K562 (cell line): Measurements from ENCODE around the gene TENT4A. TPM values are rescaled to one million over a fixed set of nuclear protein-coding genes. Genes with fewer than 3 reads are reported as not detected.

Experiments used
- CAMTA2 ChIP-seq: fragments of 250-450 bp; sonication (Bioruptor Pico); conservative IDR thresholded peaks from 2 replicates; pipeline ENCODE4 v1.5.1; 2022
- DMBX1 ChIP-seq: fragments of 250-450 bp; sonication (Bioruptor Pico); IDR thresholded peaks from 2 replicates; pipeline ENCODE4 v1.8.0; 2022; ENCODE audit warnings: inconsistent platforms, mild to moderate bottlenecking, moderate library complexity, borderline replicate concordance
- ESRRA ChIP-seq: fragments of 450-650 bp; IDR thresholded peaks from 2 replicates; pipeline ENCODE4 v1.6.1; 2014; ENCODE audit warnings: low read depth, mild to moderate bottlenecking, moderate library complexity, borderline replicate concordance
- GATA2 ChIP-seq: sonication (generic); formaldehyde crosslinking; IDR thresholded peaks from 2 replicates; pipeline ENCODE4 v1.4.0; 2020; ENCODE audit warnings: mild to moderate bottlenecking, missing genetic modification reagents
- GATAD2B ChIP-seq: fragments of 450-650 bp; IDR thresholded peaks from 2 replicates; pipeline ENCODE4 v1.6.1; 2017; ENCODE audit warnings: mild to moderate bottlenecking, borderline replicate concordance
- MTA1 ChIP-seq: fragments of 450-650 bp; IDR thresholded peaks from 2 replicates; pipeline ENCODE4 v1.6.1; 2017; ENCODE audit warnings: borderline replicate concordance
- SIN3B ChIP-seq: fragments of 450-650 bp; IDR thresholded peaks from 2 replicates; pipeline ENCODE4 v1.6.1; 2017; ENCODE audit warnings: low read depth, mild to moderate bottlenecking, moderate library complexity
- SP2 ChIP-seq: IDR thresholded peaks from 2 replicates; pipeline ENCODE4 v1.6.1; 2011; ENCODE audit warnings: mild to moderate bottlenecking, low read depth, low read length, moderate library complexity; ENCODE audit not compliant: poor library complexity, severe bottlenecking; ENCODE audit errors: extremely low read depth
- ZNF445 ChIP-seq: fragments of 250-450 bp; sonication (Bioruptor Pico); IDR thresholded peaks from 2 replicates; pipeline ENCODE4 v1.4.0; 2020; ENCODE audit warnings: low read depth, mild to moderate bottlenecking, moderate library complexity
- ZNF561 ChIP-seq: fragments of 450-650 bp; formaldehyde crosslinking; conservative IDR thresholded peaks from 2 replicates; pipeline ENCODE4 v1.4.0; 2020; ENCODE audit warnings: mild to moderate bottlenecking, moderate library complexity
- polyA plus RNA-seq, 8 experiments: library from polyadenylated mRNA; depleted of rRNA in 4 of 8; stranded (reverse) in 5 of 8; unstranded in 3 of 8; fragments of >200 nt; fragmentation: Nextera tagmentation in 2 of 8; fragmentation: Illumina TruSeq in 1 of 8; extraction: Ambion mirVana in 2 of 8; extraction: Trizol in 1 of 8; gene quantifications; 2 replicates each; pipeline versions ENCODE4 v1.2.1 to v1.2.3, GENCODE V29; 2011 to 2014; ENCODE audit warnings: inconsistent platforms in 1 of 8, missing spikeins in 1 of 8
- total RNA-seq, 7 experiments: library from RNA; depleted of rRNA in 6 of 7; stranded (reverse); fragments of >200 nt in 6 of 7; fragmentation: Illumina TruSeq in 2 of 7; extraction: Trizol in 2 of 7; gene quantifications; 2 replicates each; pipeline versions ENCODE4 v1.2.1 to v1.2.3, GENCODE V29; 2011 to 2021; ENCODE audit warnings: low replicate concordance in 1 of 7
- TF ChIP-seq, protein P1 (sequence below): fragments of 250-450 bp; sonication (Bioruptor Pico); IDR thresholded peaks from 2 replicates; pipeline ENCODE4 v1.4.0; 2020; ENCODE audit warnings: mild to moderate bottlenecking
- TF ChIP-seq, protein P2 (sequence below): sonication (generic); formaldehyde crosslinking; IDR thresholded peaks from 2 replicates; pipeline ENCODE4 v1.8.0; 2023; ENCODE audit warnings: missing genetic modification reagents, mild to moderate bottlenecking, borderline replicate concordance
- TF ChIP-seq, protein P3 (sequence below): fragments of 250-450 bp; sonication (Bioruptor Pico); IDR thresholded peaks from 2 replicates; pipeline ENCODE4 v1.4.0; 2020; ENCODE audit warnings: mild to moderate bottlenecking, moderate library complexity, borderline replicate concordance

TENT4A gene
- total and polyA plus RNA-seq, 9 of the 15 experiments (the other 6 are each of a cell fraction or from before 2014, with no cell fraction given): 1.3 to 27.3 (median 13.0) TPM

DNA sequence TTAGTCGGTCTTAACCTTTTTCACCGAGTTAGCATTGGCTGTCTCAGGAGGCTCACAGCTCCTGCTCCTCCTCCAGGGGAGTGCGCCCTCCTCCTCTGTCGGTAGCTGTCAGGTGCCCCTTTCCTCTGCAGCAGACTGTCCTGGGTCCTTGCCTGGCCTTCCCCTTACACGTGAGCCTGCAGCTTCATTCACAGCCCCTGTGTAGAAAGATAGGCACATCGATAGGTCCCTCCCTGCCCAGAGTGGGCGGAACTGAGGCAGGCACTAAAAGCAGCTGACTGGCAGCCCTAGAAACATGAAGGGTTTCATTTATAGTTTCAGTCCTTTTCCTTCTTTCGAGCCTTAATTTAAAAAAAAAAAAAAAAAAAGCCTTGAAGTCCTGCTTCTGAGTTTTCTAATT lies 17.2 kb downstream of the TENT4A start (continued):
- no peak for TF ChIP-seq MTA1
- no peak for TF ChIP-seq CAMTA2 (CRISPR knock-in tag)
- TF ChIP-seq ZNF561: no peak
- no peak for TF ChIP-seq DMBX1
- TF ChIP-seq GATA2: no peak
- no peak for TF ChIP-seq SIN3B
- TF ChIP-seq ESRRA: no peak
- no peak for TF ChIP-seq SP2
- TF ChIP-seq, protein P1, sequence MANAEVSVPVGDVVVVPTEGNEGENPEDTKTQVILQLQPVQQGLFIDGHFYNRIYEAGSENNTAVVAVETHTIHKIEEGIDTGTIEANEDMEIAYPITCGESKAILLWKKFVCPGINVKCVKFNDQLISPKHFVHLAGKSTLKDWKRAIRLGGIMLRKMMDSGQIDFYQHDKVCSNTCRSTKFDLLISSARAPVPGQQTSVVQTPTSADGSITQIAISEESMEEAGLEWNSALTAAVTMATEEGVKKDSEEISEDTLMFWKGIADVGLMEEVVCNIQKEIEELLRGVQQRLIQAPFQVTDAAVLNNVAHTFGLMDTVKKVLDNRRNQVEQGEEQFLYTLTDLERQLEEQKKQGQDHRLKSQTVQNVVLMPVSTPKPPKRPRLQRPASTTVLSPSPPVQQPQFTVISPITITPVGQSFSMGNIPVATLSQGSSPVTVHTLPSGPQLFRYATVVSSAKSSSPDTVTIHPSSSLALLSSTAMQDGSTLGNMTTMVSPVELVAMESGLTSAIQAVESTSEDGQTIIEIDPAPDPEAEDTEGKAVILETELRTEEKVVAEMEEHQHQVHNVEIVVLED (CRISPR knock-in tag): no peak
- TF ChIP-seq, protein P2, sequence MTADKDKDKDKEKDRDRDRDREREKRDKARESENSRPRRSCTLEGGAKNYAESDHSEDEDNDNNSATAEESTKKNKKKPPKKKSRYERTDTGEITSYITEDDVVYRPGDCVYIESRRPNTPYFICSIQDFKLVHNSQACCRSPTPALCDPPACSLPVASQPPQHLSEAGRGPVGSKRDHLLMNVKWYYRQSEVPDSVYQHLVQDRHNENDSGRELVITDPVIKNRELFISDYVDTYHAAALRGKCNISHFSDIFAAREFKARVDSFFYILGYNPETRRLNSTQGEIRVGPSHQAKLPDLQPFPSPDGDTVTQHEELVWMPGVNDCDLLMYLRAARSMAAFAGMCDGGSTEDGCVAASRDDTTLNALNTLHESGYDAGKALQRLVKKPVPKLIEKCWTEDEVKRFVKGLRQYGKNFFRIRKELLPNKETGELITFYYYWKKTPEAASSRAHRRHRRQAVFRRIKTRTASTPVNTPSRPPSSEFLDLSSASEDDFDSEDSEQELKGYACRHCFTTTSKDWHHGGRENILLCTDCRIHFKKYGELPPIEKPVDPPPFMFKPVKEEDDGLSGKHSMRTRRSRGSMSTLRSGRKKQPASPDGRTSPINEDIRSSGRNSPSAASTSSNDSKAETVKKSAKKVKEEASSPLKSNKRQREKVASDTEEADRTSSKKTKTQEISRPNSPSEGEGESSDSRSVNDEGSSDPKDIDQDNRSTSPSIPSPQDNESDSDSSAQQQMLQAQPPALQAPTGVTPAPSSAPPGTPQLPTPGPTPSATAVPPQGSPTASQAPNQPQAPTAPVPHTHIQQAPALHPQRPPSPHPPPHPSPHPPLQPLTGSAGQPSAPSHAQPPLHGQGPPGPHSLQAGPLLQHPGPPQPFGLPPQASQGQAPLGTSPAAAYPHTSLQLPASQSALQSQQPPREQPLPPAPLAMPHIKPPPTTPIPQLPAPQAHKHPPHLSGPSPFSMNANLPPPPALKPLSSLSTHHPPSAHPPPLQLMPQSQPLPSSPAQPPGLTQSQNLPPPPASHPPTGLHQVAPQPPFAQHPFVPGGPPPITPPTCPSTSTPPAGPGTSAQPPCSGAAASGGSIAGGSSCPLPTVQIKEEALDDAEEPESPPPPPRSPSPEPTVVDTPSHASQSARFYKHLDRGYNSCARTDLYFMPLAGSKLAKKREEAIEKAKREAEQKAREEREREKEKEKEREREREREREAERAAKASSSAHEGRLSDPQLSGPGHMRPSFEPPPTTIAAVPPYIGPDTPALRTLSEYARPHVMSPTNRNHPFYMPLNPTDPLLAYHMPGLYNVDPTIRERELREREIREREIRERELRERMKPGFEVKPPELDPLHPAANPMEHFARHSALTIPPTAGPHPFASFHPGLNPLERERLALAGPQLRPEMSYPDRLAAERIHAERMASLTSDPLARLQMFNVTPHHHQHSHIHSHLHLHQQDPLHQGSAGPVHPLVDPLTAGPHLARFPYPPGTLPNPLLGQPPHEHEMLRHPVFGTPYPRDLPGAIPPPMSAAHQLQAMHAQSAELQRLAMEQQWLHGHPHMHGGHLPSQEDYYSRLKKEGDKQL (CRISPR knock-in tag): no peak
- TF ChIP-seq ZNF445 (CRISPR knock-in tag): no peak
- TF ChIP-seq, protein P3, sequence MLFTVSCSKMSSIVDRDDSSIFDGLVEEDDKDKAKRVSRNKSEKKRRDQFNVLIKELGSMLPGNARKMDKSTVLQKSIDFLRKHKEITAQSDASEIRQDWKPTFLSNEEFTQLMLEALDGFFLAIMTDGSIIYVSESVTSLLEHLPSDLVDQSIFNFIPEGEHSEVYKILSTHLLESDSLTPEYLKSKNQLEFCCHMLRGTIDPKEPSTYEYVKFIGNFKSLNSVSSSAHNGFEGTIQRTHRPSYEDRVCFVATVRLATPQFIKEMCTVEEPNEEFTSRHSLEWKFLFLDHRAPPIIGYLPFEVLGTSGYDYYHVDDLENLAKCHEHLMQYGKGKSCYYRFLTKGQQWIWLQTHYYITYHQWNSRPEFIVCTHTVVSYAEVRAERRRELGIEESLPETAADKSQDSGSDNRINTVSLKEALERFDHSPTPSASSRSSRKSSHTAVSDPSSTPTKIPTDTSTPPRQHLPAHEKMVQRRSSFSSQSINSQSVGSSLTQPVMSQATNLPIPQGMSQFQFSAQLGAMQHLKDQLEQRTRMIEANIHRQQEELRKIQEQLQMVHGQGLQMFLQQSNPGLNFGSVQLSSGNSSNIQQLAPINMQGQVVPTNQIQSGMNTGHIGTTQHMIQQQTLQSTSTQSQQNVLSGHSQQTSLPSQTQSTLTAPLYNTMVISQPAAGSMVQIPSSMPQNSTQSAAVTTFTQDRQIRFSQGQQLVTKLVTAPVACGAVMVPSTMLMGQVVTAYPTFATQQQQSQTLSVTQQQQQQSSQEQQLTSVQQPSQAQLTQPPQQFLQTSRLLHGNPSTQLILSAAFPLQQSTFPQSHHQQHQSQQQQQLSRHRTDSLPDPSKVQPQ (CRISPR knock-in tag): no peak
- no peak for TF ChIP-seq GATAD2B
- TF ChIP-seq, all 486 proteins: peak for 0
